ENCODE results near the gene PDZRN4. TPM values are rescaled to one million over a fixed set of nuclear protein-coding genes. Genes with fewer than 3 reads are reported as not detected.
"Not testable (repeated sequence)": the region's sequence is repeated elsewhere in the genome, so short reads cannot be mapped to it uniquely, and the experiment has no call there.

Gene PDZRN4
- total and polyA plus RNA-seq, 5 donors: 0.28 to 0.74 (median 0.48) TPM

DNA sequence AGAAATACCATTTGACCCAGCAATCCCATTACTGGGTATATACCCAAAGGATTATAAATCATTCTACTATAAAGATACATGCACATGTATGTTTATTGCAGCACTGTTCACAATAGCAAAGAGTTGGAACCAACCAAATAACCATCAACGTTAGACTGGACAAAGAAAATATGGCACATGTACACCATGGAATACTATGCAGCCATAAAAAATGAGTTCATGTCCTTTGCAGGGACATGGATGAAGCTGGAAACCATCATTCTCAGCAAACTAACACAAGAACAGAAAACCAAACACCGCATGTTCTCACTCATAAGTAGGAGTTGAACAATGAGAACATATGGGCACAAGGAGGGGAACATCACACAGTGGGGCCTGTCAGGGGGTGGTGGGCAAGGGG, 97.3 kb downstream of the PDZRN4 start:
- WGBS: 93% methylated on average over 2 of the region's 2 CpGs
- intact Hi-C loops (cut with DNase I); ATAC-seq; H3K9me3 ChIP-seq (ENCODE audit: control insufficient read depth, low read length); H3K4me3 ChIP-seq (ENCODE audit: low read length); H3K27ac ChIP-seq (ENCODE audit: low read length); DNase-seq; H3K4me1 ChIP-seq (ENCODE audit: control insufficient read depth, insufficient read depth, low read length); H3K27me3 ChIP-seq (ENCODE audit: control insufficient read depth, insufficient read depth): not testable (repeated sequence)

DNA sequence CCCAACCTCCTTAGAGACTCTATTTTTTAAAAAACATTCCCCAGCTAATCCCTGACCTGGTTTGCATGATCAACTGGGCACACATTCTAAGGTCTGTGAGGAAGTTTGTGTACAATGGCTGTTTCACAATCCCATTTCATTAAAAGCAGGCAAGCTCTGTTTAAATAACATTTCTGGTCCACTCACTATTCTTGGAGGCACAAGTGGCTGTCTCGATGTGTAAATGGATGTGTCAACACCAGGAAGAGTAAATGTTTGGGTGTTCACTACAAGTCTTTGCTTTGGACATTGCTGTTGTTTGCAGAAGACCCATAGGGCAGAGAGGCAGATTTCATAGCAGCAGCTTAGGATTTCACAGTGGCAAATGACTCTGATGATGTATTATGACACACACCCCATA, 98.3 kb downstream of the PDZRN4 start:
- Histone ChIP-seq H3K27ac (ENCODE audit: low read length) (no peak overlapping the region), H3K9me3 (ENCODE audit: control insufficient read depth, low read length) (no peaks in the 10 kb centered on the region), H3K4me3 (ENCODE audit: low read length) (no peak overlapping the region), H3K27me3 (ENCODE audit: control insufficient read depth, insufficient read depth) (no peaks in the 10 kb centered on the region), H3K4me1 (ENCODE audit: control insufficient read depth, insufficient read depth, low read length) (no peaks in the 10 kb centered on the region)
- DNase-seq (no peak), ATAC-seq (no peak)
- intact Hi-C loops (cut with DNase I): no loop called here
- WGBS: 12% methylated on average over 1 of the region's 1 CpG

DNA sequence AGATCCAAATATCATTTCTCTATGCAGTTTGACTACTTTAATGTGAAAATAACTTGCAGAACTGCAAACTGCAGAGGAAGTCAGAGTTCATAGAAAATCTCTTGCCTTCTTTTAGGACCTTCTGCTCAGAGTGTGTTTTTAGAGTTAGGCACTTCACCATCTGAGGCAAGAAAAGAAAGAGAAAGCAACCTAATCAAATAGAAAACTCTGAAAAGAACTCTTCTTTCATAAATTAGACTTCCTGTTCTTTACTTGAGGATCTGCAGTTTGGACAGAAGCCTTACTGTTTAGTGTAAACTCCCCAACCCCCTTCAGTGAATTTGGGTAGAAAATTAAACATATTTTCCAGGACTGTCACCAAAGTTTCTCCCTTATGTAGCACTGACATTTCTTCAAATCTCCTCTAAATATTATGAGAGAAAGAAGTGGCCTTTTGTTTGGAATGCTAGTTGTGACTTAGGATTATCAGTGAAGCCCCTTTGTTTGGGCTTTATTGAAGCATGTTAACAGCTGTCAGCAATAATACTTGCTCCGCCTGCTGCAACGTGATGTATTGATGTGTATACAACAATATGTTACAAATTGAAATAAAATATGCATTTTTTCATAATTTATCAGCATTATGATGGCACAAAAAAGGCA, 99.5 kb downstream of the PDZRN4 start:
- 58% methylated on average over 2 of the region's 2 CpGs for WGBS
- Histone ChIP-seq H3K4me1 (ENCODE audit: control insufficient read depth, insufficient read depth, low read length) (no peaks in the 10 kb centered on the region), H3K9me3 (ENCODE audit: control insufficient read depth, low read length) (no peaks in the 10 kb centered on the region), H3K27ac (ENCODE audit: low read length) (no peak overlapping the region), H3K4me3 (ENCODE audit: low read length) (no peak overlapping the region), H3K27me3 (ENCODE audit: control insufficient read depth, insufficient read depth) (no peaks in the 10 kb centered on the region)
- intact Hi-C loops (cut with DNase I): no loop called here
- DNase-seq (no peak), ATAC-seq (no peak)

DNA sequence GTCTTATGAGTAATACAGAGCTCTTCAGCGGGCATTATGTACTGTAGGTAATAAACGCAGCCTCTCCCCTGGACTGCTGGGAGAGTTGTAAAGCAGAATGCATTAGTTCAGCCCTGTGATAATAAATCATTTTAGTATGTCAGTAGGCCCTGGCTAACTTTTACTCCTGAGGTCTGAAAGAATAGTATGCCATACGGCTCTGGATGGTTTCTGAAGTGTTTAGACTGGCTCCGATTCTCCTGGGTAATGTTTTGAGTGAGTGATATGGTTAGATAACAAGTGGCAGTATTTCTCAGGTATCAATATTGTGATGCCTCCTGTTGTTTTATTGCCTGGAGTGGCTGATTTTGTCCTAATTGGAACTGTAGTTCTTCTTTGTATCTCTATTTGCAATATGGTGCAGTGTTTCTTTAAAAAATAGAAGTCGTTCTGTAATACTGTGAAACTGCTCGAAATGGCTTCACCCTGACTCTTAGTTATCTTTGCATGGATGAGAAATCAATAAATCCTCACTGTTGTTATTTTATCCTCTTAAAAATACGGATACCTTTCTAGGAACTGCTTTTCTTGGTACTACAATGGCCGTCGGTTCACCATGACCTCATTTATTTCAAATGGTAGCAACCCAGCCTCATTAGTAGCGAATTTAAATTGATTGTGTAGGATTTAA, 100.2 kb downstream of the PDZRN4 start:
- Histone ChIP-seq H3K27ac (ENCODE audit: low read length) (no peak overlapping the region), H3K4me1 (ENCODE audit: control insufficient read depth, insufficient read depth, low read length) (no peaks in the 10 kb centered on the region), H3K27me3 (ENCODE audit: control insufficient read depth, insufficient read depth) (no peaks in the 10 kb centered on the region), H3K4me3 (ENCODE audit: low read length) (no peak overlapping the region), H3K9me3 (ENCODE audit: control insufficient read depth, low read length) (no peaks in the 10 kb centered on the region)
- intact Hi-C loops (cut with DNase I): no loop called here
- WGBS: 82% methylated on average over 10 of the region's 10 CpGs
- DNase-seq (no peak), ATAC-seq (no peak)

DNA sequence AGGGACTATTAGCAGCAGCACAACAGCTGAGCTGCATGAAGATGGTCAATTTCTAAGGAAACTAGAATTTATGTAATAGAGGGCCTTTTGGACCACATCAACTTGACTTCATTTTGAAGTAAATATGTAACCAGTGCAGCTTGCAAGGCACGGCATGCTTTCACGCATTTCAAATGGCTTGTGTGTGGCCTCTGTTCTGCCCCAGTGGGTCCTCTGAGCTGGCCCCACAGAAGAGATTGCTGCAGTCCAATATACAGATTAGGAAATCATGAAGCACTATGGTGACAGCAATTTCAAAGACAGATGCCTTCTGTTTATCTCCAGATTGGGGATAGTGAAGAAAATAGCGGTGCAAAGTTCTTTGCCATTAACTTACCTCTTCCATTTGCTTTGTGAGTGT, 101.4 kb downstream of the PDZRN4 start:
- intact Hi-C loops (cut with DNase I): no loop called here
- ATAC-seq (no peak), DNase-seq (no peak)
- no peak overlapping the region for H3K4me3 ChIP-seq (ENCODE audit: low read length)
- H3K9me3 ChIP-seq (ENCODE audit: control insufficient read depth, low read length): no peaks in the 10 kb centered on the region
- H3K27ac ChIP-seq (ENCODE audit: low read length): no peak overlapping the region
- WGBS: 77% methylated on average over 3 of the region's 3 CpGs
- H3K4me1 ChIP-seq (ENCODE audit: control insufficient read depth, insufficient read depth, low read length): no peaks in the 10 kb centered on the region
- no peaks in the 10 kb centered on the region for H3K27me3 ChIP-seq (ENCODE audit: control insufficient read depth, insufficient read depth)

DNA sequence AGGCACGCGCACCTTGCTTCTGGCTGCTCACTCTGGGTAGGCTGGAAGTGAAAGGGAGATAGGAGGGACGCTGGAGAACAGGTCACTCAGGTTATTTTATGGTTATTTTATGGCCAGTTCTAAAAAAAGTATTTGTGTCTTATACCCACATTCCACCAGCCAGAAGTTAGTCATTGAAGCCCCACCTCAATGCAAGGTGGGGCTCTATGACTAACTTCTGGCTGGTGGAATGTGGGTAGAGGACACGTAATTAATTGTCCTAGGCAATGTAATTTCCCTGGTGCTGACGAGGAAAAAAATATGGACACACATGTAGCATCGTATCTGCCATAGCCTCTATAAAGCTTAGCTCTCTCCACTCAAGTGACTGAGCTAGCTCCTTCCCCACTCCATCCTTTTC, 104.9 kb downstream of the PDZRN4 start:
- H3K4me1 ChIP-seq (ENCODE audit: control insufficient read depth, insufficient read depth, low read length): no peaks in the 10 kb centered on the region
- intact Hi-C loops (cut with DNase I): no loop called here
- no peaks in the 10 kb centered on the region for H3K27me3 ChIP-seq (ENCODE audit: control insufficient read depth, insufficient read depth)
- whole genome bisulfite sequencing: 91% methylated on average over 6 of the region's 6 CpGs
- H3K9me3 ChIP-seq (ENCODE audit: control insufficient read depth, low read length): no peaks in the 10 kb centered on the region
- DNase-seq (no peak), ATAC-seq (no peak)
- H3K4me3 ChIP-seq (ENCODE audit: low read length): no peak overlapping the region
- H3K27ac ChIP-seq (ENCODE audit: low read length): no peak overlapping the region

DNA sequence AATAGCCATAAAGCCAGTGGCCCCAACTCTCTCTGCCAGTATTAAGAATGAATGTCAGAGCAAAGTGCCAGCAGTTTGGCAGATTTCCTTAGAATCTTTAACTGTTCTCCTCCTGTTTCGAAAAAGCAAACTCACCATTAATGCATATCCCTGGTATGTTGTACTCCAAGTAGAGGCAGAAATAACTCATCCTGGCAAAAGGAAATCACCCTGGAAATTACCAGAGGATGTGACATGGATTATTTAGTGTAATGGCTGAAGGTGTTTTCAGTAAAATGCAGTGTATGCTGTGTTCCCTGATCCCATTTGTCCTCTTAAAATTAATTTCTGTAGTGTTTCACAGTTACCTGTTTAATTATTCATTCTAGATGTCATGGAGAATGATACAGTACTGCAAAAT, 105.3 kb downstream of the PDZRN4 start:
- ATAC-seq: no peak
- H3K27ac ChIP-seq (ENCODE audit: low read length): no peak overlapping the region
- WGBS: 91% methylated on average over 1 of the region's 1 CpG

DNA sequence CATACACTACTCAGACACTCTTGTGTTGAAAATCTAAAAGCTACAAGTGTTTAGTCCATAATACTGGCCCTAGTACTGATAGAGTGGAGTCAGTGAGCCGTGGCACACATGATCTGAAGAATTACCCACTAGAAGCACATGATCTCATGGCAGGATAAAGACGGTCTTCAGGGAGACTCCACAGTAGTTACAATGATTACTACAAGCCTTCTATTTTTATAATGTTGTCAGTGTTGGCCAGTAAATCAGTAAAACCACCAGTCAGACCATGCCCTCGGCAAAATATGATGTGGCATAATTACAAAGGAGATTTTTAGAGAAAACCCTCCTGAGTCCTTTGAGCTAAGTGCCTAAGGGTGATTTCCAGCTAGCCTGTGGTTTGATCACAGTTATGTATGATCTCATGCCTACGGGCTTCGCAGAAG, 114.9 kb downstream of the PDZRN4 start:
- Histone ChIP-seq H3K27me3 (ENCODE audit: control insufficient read depth, insufficient read depth) (no peaks in the 10 kb centered on the region), H3K27ac (ENCODE audit: low read length) (no peak overlapping the region), H3K9me3 (ENCODE audit: control insufficient read depth, low read length) (no peaks in the 10 kb centered on the region), H3K4me3 (ENCODE audit: low read length) (no peak overlapping the region), H3K4me1 (ENCODE audit: control insufficient read depth, insufficient read depth, low read length) (no peaks in the 10 kb centered on the region)
- DNase-seq (no peak), ATAC-seq (no peak)
- intact Hi-C loops (cut with DNase I): no loop called here
- WGBS: 77% methylated on average over 5 of the region's 5 CpGs

More for the DNA sequence above, 105.3 kb downstream of the PDZRN4 start:
- no peak for DNase-seq
- Histone ChIP-seq H3K27me3 (ENCODE audit: control insufficient read depth, insufficient read depth) (no peaks in the 10 kb centered on the region), H3K4me3 (ENCODE audit: low read length) (no peak overlapping the region), H3K9me3 (ENCODE audit: control insufficient read depth, low read length) (no peaks in the 10 kb centered on the region), H3K4me1 (ENCODE audit: control insufficient read depth, insufficient read depth, low read length) (no peaks in the 10 kb centered on the region)
- intact Hi-C loops (cut with DNase I): no loop called here

DNA sequence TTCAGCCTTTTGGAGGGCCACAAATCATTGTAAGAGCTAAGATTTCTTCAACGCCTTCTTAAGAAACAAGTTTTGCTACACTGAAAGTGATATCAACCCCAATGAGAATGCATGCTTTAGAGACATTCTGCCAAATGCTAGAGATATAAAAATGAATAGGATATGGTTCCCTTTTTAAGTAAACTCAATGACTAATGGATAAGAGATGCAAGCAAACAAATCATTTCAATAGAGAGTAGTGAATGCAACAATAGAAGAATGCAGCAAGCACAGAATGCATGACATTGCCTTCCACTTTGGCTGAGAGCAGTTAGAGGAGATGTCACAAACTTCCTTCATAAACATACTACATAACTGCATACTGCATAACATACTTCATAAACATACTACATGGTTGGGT, 116.4 kb downstream of the PDZRN4 start:
- Histone ChIP-seq H3K9me3 (ENCODE audit: control insufficient read depth, low read length) (no peaks in the 10 kb centered on the region), H3K27me3 (ENCODE audit: control insufficient read depth, insufficient read depth) (no peaks in the 10 kb centered on the region), H3K4me1 (ENCODE audit: control insufficient read depth, insufficient read depth, low read length) (no peaks in the 10 kb centered on the region), H3K27ac (ENCODE audit: low read length) (no peak overlapping the region), H3K4me3 (ENCODE audit: low read length) (no peak overlapping the region)
- intact Hi-C loops (cut with DNase I): no loop called here
- WGBS: 67% methylated on average over 1 of the region's 1 CpG
- ATAC-seq (no peak), DNase-seq (no peak)

DNA sequence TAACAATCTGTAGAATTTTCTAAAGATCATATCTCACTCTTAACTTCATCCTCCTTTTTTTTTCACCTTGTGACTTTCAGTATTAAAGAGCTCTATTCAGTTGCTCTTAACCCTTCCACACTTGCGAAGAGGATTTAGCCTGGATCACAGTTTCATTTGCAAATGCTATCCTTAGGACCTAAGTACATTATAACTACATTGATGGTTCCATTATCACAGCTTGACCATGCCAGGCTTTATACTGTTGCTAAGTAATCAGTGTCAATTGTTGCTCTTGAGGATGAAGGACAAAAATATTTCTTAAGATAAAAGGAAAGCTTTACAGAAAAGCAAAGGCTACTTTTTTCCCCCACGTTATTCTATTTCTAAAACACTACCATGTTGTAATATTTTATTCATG, 122.2 kb downstream of the PDZRN4 start:
- H3K27ac ChIP-seq (ENCODE audit: low read length): no peak overlapping the region
- 86% methylated on average over 2 of the region's 2 CpGs for WGBS
- ATAC-seq (no peak), DNase-seq (no peak)
- H3K4me3 ChIP-seq (ENCODE audit: low read length): no peak overlapping the region
- no peaks in the 10 kb centered on the region for H3K9me3 ChIP-seq (ENCODE audit: control insufficient read depth, low read length)
- intact Hi-C loops (cut with DNase I): no loop called here
- H3K27me3 ChIP-seq (ENCODE audit: control insufficient read depth, insufficient read depth): no peaks in the 10 kb centered on the region
- no peaks in the 10 kb centered on the region for H3K4me1 ChIP-seq (ENCODE audit: control insufficient read depth, insufficient read depth, low read length)

DNA sequence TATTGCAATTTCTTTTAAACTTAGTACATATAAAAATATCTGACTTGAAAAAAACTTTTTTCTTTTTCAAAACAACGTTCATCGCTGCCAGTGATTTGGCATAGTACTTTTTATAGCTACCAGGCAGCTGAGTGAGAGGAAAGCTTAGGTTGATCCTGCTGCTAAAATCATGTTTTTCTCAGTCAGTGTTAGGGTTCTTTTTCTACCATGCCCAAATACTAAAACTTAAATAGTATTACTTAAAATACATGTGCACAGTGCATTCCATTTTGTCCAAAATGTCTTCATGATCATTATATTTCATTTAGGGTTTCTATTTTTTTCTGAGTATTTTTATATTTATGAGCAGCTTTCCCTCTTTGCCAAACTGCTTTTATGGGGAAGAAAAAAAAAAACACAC, 123.8 kb downstream of the PDZRN4 start:
- Histone ChIP-seq H3K27ac (ENCODE audit: low read length) (no peak overlapping the region), H3K27me3 (ENCODE audit: control insufficient read depth, insufficient read depth) (no peaks in the 10 kb centered on the region), H3K9me3 (ENCODE audit: control insufficient read depth, low read length) (no peaks in the 10 kb centered on the region), H3K4me3 (ENCODE audit: low read length) (no peak overlapping the region), H3K4me1 (ENCODE audit: control insufficient read depth, insufficient read depth, low read length) (no peaks in the 10 kb centered on the region)
- ATAC-seq: no peak
- 79% methylated on average over 2 of the region's 2 CpGs for WGBS
- intact Hi-C loops (cut with DNase I): no loop called here
- no peak for DNase-seq
